K562 treated with DMSO at 1 percent for 48 hours (cell line): ENCODE measurements around the gene ARHGAP20. TPM values are rescaled to one million over a fixed set of nuclear protein-coding genes. Genes with fewer than 3 reads are reported as not detected.

ENCODE experiments used
- total RNA-seq: library from RNA; unstranded; fragments of 300-600 nt; gene quantifications from 2 replicates; pipeline ENCODE4 v1.2.3, GENCODE V29; 2022; ENCODE audit warnings: low replicate concordance; ENCODE audit errors: extremely low read depth

The ARHGAP20 gene
- total RNA-seq = not detected in 2 replicates

DNA sequence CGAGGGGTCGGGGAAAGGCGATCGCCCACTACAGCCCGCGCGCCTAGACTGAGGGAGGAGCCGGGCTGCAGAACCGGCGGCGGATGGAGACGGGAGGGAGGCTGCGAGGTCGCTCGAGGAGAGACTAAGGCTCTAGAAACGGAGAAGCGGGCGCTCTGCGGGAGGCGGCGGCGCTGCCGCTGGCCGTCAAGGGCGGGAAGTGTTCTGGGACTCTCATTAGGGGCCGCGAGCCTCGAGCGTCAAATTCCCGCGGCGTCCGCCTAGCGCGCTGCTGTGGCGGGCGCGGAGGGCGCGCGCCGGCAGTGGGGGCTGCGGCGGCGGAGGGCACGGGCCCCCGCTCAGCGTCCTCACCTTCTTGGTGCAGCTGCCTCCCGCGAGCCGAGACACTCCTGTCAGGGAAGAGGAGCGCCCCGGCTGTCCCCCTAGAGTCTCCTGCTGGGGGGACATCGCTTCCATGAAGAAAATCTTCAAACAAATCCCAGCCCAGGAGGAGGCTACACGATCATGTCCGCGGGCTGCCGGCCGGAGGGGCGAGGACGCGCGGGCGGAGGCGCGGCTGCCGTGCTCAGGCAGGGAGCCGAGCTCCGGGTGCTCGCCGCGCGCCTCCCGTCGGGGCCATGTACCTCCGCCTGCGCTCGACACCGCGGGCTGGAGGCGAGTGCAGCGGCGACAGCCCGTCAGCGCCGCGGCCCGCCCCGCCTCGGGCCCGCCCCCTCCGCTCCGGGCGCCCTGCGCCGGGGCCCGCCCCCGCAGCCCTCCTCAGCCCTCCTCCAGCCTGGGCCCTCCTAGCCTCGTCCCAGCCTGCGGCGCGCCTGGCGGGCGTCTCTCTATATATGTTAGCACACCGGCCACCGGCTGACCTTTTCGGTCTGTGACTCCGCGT, at the start of gene ARHGAP20:
Gene ARHGAP20, minus strand, starts transcription at position 662 of the 883 bp plus-strand sequence. Its CDS starts 206 bp downstream, at position 456.

